K562 (cell line): Measurements from ENCODE around the gene YIPF5. TPM values are rescaled to one million over a fixed set of nuclear protein-coding genes. Genes with fewer than 3 reads are reported as not detected.
A peak's percentile ranks its signal among the peaks of the same experiment; 100 is the strongest.

ENCODE experiments used
- CBFA2T3 ChIP-seq: fragments of 450-650 bp; IDR thresholded peaks from 2 replicates; pipeline ENCODE4 v1.6.1; 2017
- CBX3 ChIP-seq, 2 experiments: IDR thresholded peaks; 1 replicate in 1 of 2; 2 replicates in 1 of 2; pipeline ENCODE4 v1.6.1; 2012; ENCODE audit warnings: inconsistent platforms in 2 of 2, low read length in 2 of 2, borderline replicate concordance in 1 of 2, control low read depth in 1 of 2
- LCOR ChIP-seq: sonication (generic); formaldehyde crosslinking; IDR thresholded peaks from 2 replicates; pipeline ENCODE4 v1.8.0; 2022; ENCODE audit warnings: mild to moderate bottlenecking, missing genetic modification reagents
- MED1 ChIP-seq: sonication (generic); formaldehyde crosslinking; IDR thresholded peaks from 2 replicates; pipeline ENCODE4 v1.8.1; 2023; ENCODE audit warnings: missing genetic modification reagents, borderline replicate concordance
- NONO ChIP-seq, 2 experiments: fragments of 200-400 bp in 1 of 2; fragments of 450-650 bp in 1 of 2; formaldehyde crosslinking in 1 of 2; IDR thresholded peaks; 2 replicates each; pipeline ENCODE4 v1.6.1; 2017; ENCODE audit warnings: low read depth in 2 of 2, mild to moderate bottlenecking in 2 of 2, moderate library complexity in 2 of 2, low read length in 1 of 2
- PHTF2 ChIP-seq: fragments of 250-450 bp; sonication (Bioruptor Pico); IDR thresholded peaks from 2 replicates; pipeline ENCODE4 v1.5.0; 2021; ENCODE audit warnings: mild to moderate bottlenecking
- SP2 ChIP-seq: IDR thresholded peaks from 2 replicates; pipeline ENCODE4 v1.6.1; 2011; ENCODE audit warnings: mild to moderate bottlenecking, low read depth, low read length, moderate library complexity; ENCODE audit not compliant: poor library complexity, severe bottlenecking; ENCODE audit errors: extremely low read depth
- TCF3 ChIP-seq: sonication (generic); formaldehyde crosslinking; IDR thresholded peaks from 2 replicates; pipeline ENCODE4 v1.4.0; 2020; ENCODE audit warnings: mild to moderate bottlenecking, missing genetic modification reagents
- TRIM28 ChIP-seq: fragments of 450-650 bp; IDR thresholded peaks from 2 replicates; pipeline ENCODE4 v1.6.1; 2017
- TSC22D4 ChIP-seq: fragments of 450-650 bp; IDR thresholded peaks from 2 replicates; pipeline ENCODE4 v1.6.1; 2016; ENCODE audit warnings: missing genetic modification characterization, missing biosample characterization, control low read depth
- ZSCAN29 ChIP-seq: fragments of 450-650 bp; IDR thresholded peaks from 2 replicates; pipeline ENCODE4 v1.6.1; 2017
- polyA plus RNA-seq, 8 experiments: library from polyadenylated mRNA; depleted of rRNA in 4 of 8; stranded (reverse) in 5 of 8; unstranded in 3 of 8; fragments of >200 nt; fragmentation: Nextera tagmentation in 2 of 8; fragmentation: Illumina TruSeq in 1 of 8; extraction: Ambion mirVana in 2 of 8; extraction: Trizol in 1 of 8; gene quantifications; 2 replicates each; pipeline versions ENCODE4 v1.2.1 to v1.2.3, GENCODE V29; 2011 to 2014; ENCODE audit warnings: inconsistent platforms in 1 of 8, missing spikeins in 1 of 8
- total RNA-seq, 7 experiments: library from RNA; depleted of rRNA in 6 of 7; stranded (reverse); fragments of >200 nt in 6 of 7; fragmentation: Illumina TruSeq in 2 of 7; extraction: Trizol in 2 of 7; gene quantifications; 2 replicates each; pipeline versions ENCODE4 v1.2.1 to v1.2.3, GENCODE V29; 2011 to 2021; ENCODE audit warnings: low replicate concordance in 1 of 7
- TF ChIP-seq, protein P1 (sequence below), 3 experiments: fragments of 200-800 bp in 1 of 3; sonication (Bioruptor generic) in 1 of 3; sonication (generic) in 1 of 3; formaldehyde crosslinking in 1 of 3; IDR thresholded peaks; 2 replicates each; pipeline versions ENCODE4 v1.6.1 to v1.8.0; 2016 to 2022; ENCODE audit warnings: mild to moderate bottlenecking in 2 of 3, missing compliant biosample characterization in 2 of 3, missing genetic modification characterization in 2 of 3, missing genetic modification reagents in 1 of 3
- TF ChIP-seq, protein P2 (sequence below): fragments of 250-450 bp; sonication (Bioruptor Pico); IDR thresholded peaks from 2 replicates; pipeline ENCODE4 v1.8.0; 2021; ENCODE audit warnings: moderate library complexity, mild to moderate bottlenecking, inconsistent platforms
- TF ChIP-seq, protein P3 (sequence below): sonication (generic); formaldehyde crosslinking; IDR thresholded peaks from 2 replicates; pipeline ENCODE4 v1.8.0; 2022; ENCODE audit warnings: mild to moderate bottlenecking, missing genetic modification reagents, borderline replicate concordance
- TF ChIP-seq, protein P4 (sequence below): fragments of 250-450 bp; sonication (Bioruptor Pico); IDR thresholded peaks from 2 replicates; pipeline ENCODE4 v1.8.0; 2022; ENCODE audit warnings: moderate library complexity, mild to moderate bottlenecking, inconsistent platforms

YIPF5 gene
- total and polyA plus RNA-seq, 9 of the 15 experiments (the other 6 are each of a cell fraction or from before 2014, with no cell fraction given): 12.1 to 52.9 (median 33.7) TPM

DNA sequence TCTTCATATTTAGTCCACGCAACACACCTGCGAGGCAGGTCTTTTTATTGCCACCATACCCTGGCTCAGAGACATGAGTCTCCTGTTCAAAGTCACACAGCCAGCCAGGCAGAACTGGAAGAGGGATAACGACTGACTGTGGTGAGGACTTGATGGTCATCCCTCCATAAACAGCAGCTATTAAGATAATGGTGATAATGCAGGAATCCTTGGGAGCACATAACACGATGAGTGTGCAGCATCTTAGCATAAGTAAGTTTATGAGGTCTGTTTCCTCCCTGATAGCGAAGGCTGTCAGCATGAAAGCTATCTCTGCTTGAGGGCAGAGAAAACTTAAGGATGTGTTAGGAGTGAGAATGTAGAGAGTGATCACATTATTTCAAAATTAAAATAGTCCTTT is 31.1 kb upstream of the YIPF5 start (continued):
- TF ChIP-seq, protein P1, sequence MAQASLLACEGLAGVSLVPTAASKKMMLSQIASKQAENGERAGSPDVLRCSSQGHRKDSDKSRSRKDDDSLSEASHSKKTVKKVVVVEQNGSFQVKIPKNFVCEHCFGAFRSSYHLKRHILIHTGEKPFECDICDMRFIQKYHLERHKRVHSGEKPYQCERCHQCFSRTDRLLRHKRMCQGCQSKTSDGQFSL (CRISPR knock-in tag; IDR thresholded peaks at IDR 0.05): no peak
- TF ChIP-seq, protein P1 (tag; IDR thresholded peaks at IDR 0.05): no peak
- TF ChIP-seq MED1 (CRISPR knock-in tag): no peak
- no peak for TF ChIP-seq TRIM28
- TF ChIP-seq, protein P2, sequence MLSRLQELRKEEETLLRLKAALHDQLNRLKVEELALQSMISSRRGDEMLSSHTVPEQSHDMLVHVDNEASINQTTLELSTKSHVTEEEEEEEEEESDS (CRISPR knock-in tag): no peak
- peak; percentile 50 for TF ChIP-seq CBFA2T3
- no peak for TF ChIP-seq SP2
- TF ChIP-seq, protein P3, sequence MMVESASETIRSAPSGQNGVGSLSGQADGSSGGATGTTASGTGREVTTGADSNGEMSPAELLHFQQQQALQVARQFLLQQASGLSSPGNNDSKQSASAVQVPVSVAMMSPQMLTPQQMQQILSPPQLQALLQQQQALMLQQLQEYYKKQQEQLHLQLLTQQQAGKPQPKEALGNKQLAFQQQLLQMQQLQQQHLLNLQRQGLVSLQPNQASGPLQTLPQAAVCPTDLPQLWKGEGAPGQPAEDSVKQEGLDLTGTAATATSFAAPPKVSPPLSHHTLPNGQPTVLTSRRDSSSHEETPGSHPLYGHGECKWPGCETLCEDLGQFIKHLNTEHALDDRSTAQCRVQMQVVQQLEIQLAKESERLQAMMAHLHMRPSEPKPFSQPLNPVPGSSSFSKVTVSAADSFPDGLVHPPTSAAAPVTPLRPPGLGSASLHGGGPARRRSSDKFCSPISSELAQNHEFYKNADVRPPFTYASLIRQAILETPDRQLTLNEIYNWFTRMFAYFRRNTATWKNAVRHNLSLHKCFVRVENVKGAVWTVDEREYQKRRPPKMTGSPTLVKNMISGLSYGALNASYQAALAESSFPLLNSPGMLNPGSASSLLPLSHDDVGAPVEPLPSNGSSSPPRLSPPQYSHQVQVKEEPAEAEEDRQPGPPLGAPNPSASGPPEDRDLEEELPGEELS: no peak
- no peak for TF ChIP-seq TSC22D4 (tag)
- no peak for TF ChIP-seq NONO (IDR thresholded peaks at IDR 0.05; ENCODE audit: low read depth in 2 of 2, low read length in 1 of 2)
- no peak for TF ChIP-seq LCOR (CRISPR knock-in tag)
- TF ChIP-seq CBX3 (IDR thresholded peaks at IDR 0.05; ENCODE audit: borderline replicate concordance in 1 of 2, low read length in 2 of 2): no peak
- no peak for TF ChIP-seq ZSCAN29
- peak; percentile 60 for TF ChIP-seq TCF3
- no peak for TF ChIP-seq PHTF2 (CRISPR knock-in tag)
- TF ChIP-seq, protein P4, sequence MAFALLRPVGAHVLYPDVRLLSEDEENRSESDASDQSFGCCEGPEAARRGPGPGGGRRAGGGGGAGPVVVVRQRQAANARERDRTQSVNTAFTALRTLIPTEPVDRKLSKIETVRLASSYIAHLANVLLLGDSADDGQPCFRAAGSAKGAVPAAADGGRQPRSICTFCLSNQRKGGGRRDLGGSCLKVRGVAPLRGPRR (CRISPR knock-in tag): no peak
